Cardiac muscle cell (in vitro differentiated cells and primary cell): ENCODE results near the gene SLC35F2. TPM values are rescaled to one million over a fixed set of nuclear protein-coding genes. Genes with fewer than 3 reads are reported as not detected.
"Not testable (repeated sequence)": the region's sequence is repeated elsewhere in the genome, so short reads cannot be mapped to it uniquely, and the experiment has no call there.

Experiments used
- DNase-seq, 2 donors: peaks; one replicate each; pipeline versions ENCODE4 v3.0.0 to v3.0.0-alpha.2; 2010 to 2017; ENCODE audit warnings: low read depth in 1 of 2, low spot score in 1 of 2
- H3K27ac ChIP-seq: fragments of 200-600 bp; sonication (generic); 2 replicates; pipeline ENCODE4 v1.5.1; 2016
- H3K27me3 ChIP-seq: fragments of 200-600 bp; sonication (generic); 2 replicates; pipeline ENCODE4 v1.6.0; 2016; ENCODE audit warnings: control low read depth
- H3K36me3 ChIP-seq: fragments of 200-600 bp; sonication (generic); 2 replicates; pipeline ENCODE4 v1.5.1; 2016; ENCODE audit warnings: control low read depth
- H3K4me1 ChIP-seq: fragments of 200-600 bp; sonication (generic); 2 replicates; pipeline ENCODE4 v1.8.1; 2017; ENCODE audit warnings: low read depth, mild to moderate bottlenecking, mixed run types
- H3K4me3 ChIP-seq: fragments of 200-600 bp; sonication (generic); 2 replicates; pipeline ENCODE4 v1.5.1; 2016; ENCODE audit warnings: mild to moderate bottlenecking
- H3K9me3 ChIP-seq: fragments of 200-600 bp; sonication (generic); 2 replicates; pipeline ENCODE4 v1.5.1; 2017; ENCODE audit warnings: low read depth, mild to moderate bottlenecking, control low read depth
- CTCF ChIP-seq: IDR thresholded peaks from 2 replicates; pipeline ENCODE4 v1.5.1; 2012; ENCODE audit warnings: low read depth, mild to moderate bottlenecking, low read length
- polyA plus RNA-seq: library from polyadenylated mRNA; unstranded; fragments of >200 nt; fragmentation: Nextera tagmentation; extraction: Ambion mirVana; gene quantifications from 2 replicates; pipeline ENCODE4 v1.2.1, GENCODE V29; 2016
- total RNA-seq: library from RNA; depleted of rRNA; stranded (reverse); fragments of >200 nt; gene quantifications from 2 replicates; pipeline ENCODE4 v1.2.3, GENCODE V29; 2016

Gene SLC35F2
- total and polyA plus RNA-seq, 2 experiments from 2014 or later, result 6.9 to 10.1 TPM

DNA sequence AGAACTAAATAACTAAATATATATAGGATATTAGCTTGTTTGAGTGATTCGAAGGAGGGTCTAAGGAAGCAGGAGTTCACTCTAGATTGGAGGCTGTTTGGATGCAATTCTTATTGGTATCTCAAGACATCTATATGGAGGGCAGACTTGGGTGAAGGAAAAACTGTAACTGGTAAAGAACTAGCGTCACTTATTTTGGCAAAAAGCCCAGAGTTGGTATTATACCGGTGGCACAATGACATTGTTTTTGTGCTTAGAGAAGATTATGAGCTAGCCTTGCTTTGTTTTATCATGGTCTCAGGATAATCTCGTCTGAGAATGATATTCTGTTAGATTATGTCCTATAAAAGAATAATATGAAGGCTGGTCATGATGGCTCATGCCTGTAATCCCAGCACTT, 6.0 kb upstream of the SLC35F2 start:
- Histone ChIP-seq H3K36me3 (no peaks in the 10 kb centered on the region), H3K27me3 (peaks cover 7% of the 10 kb centered on the region), H3K27ac (no peak overlapping the region), H3K4me1 (no peaks in the 10 kb centered on the region), H3K9me3 (no peaks in the 10 kb centered on the region), H3K4me3 (no peak overlapping the region)
- no peak for TF ChIP-seq CTCF
- DNase-seq, result no peak

DNA sequence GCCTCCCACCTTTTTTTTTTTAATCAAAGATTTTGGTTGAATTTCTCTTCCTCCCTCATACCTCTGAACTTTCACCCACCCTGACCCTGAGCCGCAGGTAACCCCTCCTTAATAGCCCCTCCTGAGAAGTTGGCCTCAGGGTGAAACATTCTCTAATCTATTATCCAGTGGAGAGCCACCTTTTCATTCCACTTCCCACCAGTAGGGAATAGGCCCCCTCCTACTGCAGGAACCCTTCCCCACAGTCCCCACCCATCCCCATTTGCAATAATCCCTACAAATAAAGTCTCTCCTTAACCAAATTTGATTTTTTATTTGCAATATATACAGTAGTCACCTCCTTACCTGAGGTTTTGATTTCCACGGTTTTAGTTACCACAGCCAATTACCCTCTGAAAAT, 2.1 kb upstream of the SLC35F2 start:
- peaks cover 7% of the 10 kb centered on the region for H3K27me3 ChIP-seq
- no peak overlapping the region for H3K27ac ChIP-seq
- H3K36me3 ChIP-seq, result no peaks in the 10 kb centered on the region
- H3K9me3 ChIP-seq, result no peaks in the 10 kb centered on the region
- H3K4me1 ChIP-seq, result no peaks in the 10 kb centered on the region
- no peak overlapping the region for H3K4me3 ChIP-seq
- no peak for TF ChIP-seq CTCF
- no peak for DNase-seq

DNA sequence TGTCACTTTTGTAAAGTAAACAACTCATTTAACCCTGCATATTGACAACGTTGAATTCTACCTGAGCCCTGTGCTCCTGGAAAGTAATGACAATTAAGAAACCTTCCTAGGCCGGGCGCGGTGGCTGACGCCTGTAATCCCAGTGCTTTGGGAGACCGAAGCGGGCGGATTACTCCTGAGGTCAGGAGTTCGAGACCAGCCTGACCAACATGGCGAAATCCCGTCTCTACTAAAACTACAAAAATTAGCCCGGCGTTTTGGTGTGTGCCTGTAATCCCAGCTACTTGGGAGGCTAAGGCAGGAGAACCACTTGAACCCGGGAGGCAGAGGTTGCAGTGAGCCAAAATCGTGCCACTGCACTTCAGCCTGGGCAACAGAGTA, 1.6 kb upstream of the SLC35F2 start:
- not testable (repeated sequence) for H3K27me3 ChIP-seq, H3K36me3 ChIP-seq, H3K27ac ChIP-seq, H3K9me3 ChIP-seq, H3K4me1 ChIP-seq, DNase-seq, H3K4me3 ChIP-seq

- TF ChIP-seq CTCF, result no peak
- H3K27me3 ChIP-seq, result peaks cover 7% of the 10 kb centered on the region
- no peak overlapping the region for H3K27ac ChIP-seq
- H3K36me3 ChIP-seq, result no peaks in the 10 kb centered on the region
- no peaks in the 10 kb centered on the region for H3K4me1 ChIP-seq
- H3K9me3 ChIP-seq, result no peaks in the 10 kb centered on the region
- H3K4me3 ChIP-seq, result peak overlapping the region; percentile 50
- peak in 1 of 2 donors; percentile 18 for DNase-seq
Measured at GRCh38 chr11:107859459-107860239, 1.1 kb upstream of the SLC35F2 start.

GRCh38 chr11:107857550-107858216, 904 bp downstream of the SLC35F2 start:
- DNase-seq, result peak in 1 of 2 donors; percentile 39
- H3K27ac ChIP-seq, result no peak overlapping the region
- no peaks in the 10 kb centered on the region for H3K36me3 ChIP-seq
- peaks cover 7% of the 10 kb centered on the region for H3K27me3 ChIP-seq
- H3K4me1 ChIP-seq, result no peaks in the 10 kb centered on the region
- no peak for TF ChIP-seq CTCF
- peak overlapping the region; percentile 50 for H3K4me3 ChIP-seq
- no peaks in the 10 kb centered on the region for H3K9me3 ChIP-seq

DNA sequence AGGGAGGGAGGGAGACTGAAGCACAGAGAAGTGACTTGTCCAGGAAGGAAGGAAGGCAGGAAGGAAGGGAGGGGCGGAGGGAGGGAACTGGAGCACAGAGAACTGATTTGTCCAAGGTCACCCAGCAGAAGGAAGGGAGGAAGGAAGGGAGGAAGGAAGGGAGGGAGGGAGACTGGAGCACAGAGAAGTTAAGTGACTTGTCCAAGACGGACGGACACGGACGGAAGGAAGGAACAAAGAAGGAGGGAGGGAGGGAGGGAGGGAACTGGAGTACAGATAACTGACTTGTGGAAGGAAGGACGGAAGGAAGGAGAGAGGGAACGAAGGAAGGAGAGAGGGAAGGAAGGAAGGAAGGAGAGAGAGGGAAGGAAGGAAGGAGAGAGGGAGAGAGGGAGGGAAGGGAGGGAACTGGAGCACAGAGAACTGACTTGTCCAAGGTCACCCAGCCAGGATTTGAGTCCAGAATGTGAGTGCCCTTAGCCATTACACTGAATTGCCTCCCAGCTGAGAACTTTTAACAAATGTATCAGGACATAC, 1.5 kb downstream of the SLC35F2 start:
- H3K27me3 ChIP-seq, result peaks cover 7% of the 10 kb centered on the region
- no peak overlapping the region for H3K4me3 ChIP-seq
- H3K27ac ChIP-seq, result no peak overlapping the region
- H3K9me3 ChIP-seq, result no peaks in the 10 kb centered on the region
- no peak for DNase-seq
- TF ChIP-seq CTCF, result no peak
- H3K36me3 ChIP-seq, result no peaks in the 10 kb centered on the region
- no peaks in the 10 kb centered on the region for H3K4me1 ChIP-seq
